H1 (cell line): ENCODE data around the gene ACTL7A. TPM values are rescaled to one million over a fixed set of nuclear protein-coding genes. Genes with fewer than 3 reads are reported as not detected.

ENCODE experiments used
- CTCF ChIA-PET: fragments of 300-600 bp; sonication (Branson Sonifier 250); formaldehyde crosslinking; loops from one replicate; lab custom pipeline; 2021; ENCODE audit not compliant: partially characterized antibody; lab: Charles Lee
- POLR2A ChIA-PET: fragments of 300-600 bp; sonication (Branson Sonifier 250); formaldehyde crosslinking; loops from one replicate; lab custom pipeline; 2021; ENCODE audit warnings: inconsistent platforms; ENCODE audit not compliant: partially characterized antibody; lab: Charles Lee
- DNase-seq, 2 experiments: peaks; one replicate each; pipeline versions ENCODE4 v3.0.0 to v3.0.0-alpha.2; 2010 to 2022; ENCODE audit warnings: low spot score in 2 of 2, low read depth in 1 of 2, mixed read lengths in 1 of 2
- FAIRE-seq: peaks from 2 replicates; lab custom pipeline; 2011; peaks lifted over from hg19 to GRCh38; lab: Jason Lieb, UNC
- H2AFZ ChIP-seq: 2 replicates; pipeline ENCODE4 v1.8.1; 2012; ENCODE audit warnings: low read length, inconsistent platforms
- H2AK5ac ChIP-seq: 2 replicates; pipeline ENCODE4 v1.6.1; 2013; ENCODE audit warnings: low read depth, low read length
- H2BK120ac ChIP-seq: replicated peaks from 2 replicates; pipeline ENCODE3; 2013; ENCODE audit warnings: low read depth, low read length, inconsistent platforms
- H2BK12ac ChIP-seq: 2 replicates; pipeline ENCODE4 v1.6.1; 2013; ENCODE audit warnings: low read depth, low read length
- H2BK15ac ChIP-seq: 2 replicates; pipeline ENCODE4 v1.6.1; 2013; ENCODE audit warnings: low read length
- H2BK20ac ChIP-seq: 2 replicates; pipeline ENCODE4 v1.6.1; 2013; ENCODE audit warnings: low read length
- H2BK5ac ChIP-seq: 2 replicates; pipeline ENCODE4 v1.6.1; 2013; ENCODE audit warnings: low read depth, low read length
- H3K14ac ChIP-seq: 2 replicates; pipeline ENCODE4 v1.6.1; 2013; ENCODE audit warnings: inconsistent platforms; ENCODE audit not compliant: insufficient read length
- H3K18ac ChIP-seq: 2 replicates; pipeline ENCODE4 v1.6.1; 2013; ENCODE audit warnings: low read length; ENCODE audit errors: extremely low read depth
- H3K23ac ChIP-seq: 2 replicates; pipeline ENCODE4 v1.6.1; 2013; ENCODE audit warnings: inconsistent platforms; ENCODE audit not compliant: insufficient read length
- H3K23me2 ChIP-seq: 2 replicates; pipeline ENCODE4 v1.6.1; 2013; ENCODE audit warnings: low read depth, low read length
- H3K27ac ChIP-seq: 2 replicates; pipeline ENCODE4 v1.6.1; 2011; ENCODE audit warnings: low read depth, low read length, inconsistent platforms
- H3K27me3 ChIP-seq, 4 experiments: replicated peaks in 1 of 4; 1 replicate in 1 of 4; 2 replicates in 3 of 4; pipeline versions ENCODE4 v1.6.1 to v1.8.1; 2011 to 2013; ENCODE audit warnings: low read length in 3 of 4, mild to moderate bottlenecking in 3 of 4, inconsistent platforms in 2 of 4, mixed read lengths in 2 of 4, moderate library complexity in 1 of 4; ENCODE audit not compliant: control insufficient read depth in 3 of 4, insufficient read depth in 3 of 4; ENCODE audit errors: extremely low read depth in 1 of 4
- H3K36me3 ChIP-seq, 4 experiments: 2 replicates each; pipeline versions ENCODE4 v1.6.1 to v1.8.1; 2011 to 2013; ENCODE audit warnings: mild to moderate bottlenecking in 4 of 4, low read length in 3 of 4, moderate library complexity in 2 of 4, control low read depth in 1 of 4, inconsistent platforms in 1 of 4; ENCODE audit not compliant: insufficient read depth in 4 of 4, control insufficient read depth in 2 of 4
- H3K4ac ChIP-seq: replicated peaks from 2 replicates; pipeline ENCODE3; 2013; ENCODE audit warnings: low read length, low read depth, mixed read lengths, inconsistent platforms; ENCODE audit not compliant: insufficient read length
- H3K4me1 ChIP-seq, 4 experiments: replicated peaks in 1 of 4; 1 replicate in 1 of 4; 2 replicates in 3 of 4; pipeline versions ENCODE4 v1.6.1 to v1.8.1; 2011 to 2013; ENCODE audit warnings: low read length in 3 of 4, inconsistent platforms in 2 of 4, mixed read lengths in 1 of 4; ENCODE audit not compliant: insufficient read depth in 4 of 4, control insufficient read depth in 3 of 4
- H3K4me2 ChIP-seq, 2 experiments: 2 replicates each; pipeline versions ENCODE4 v1.6.1 to v1.8.1; 2011 to 2013; ENCODE audit warnings: low read depth in 2 of 2, low read length in 2 of 2, control low read depth in 1 of 2, inconsistent platforms in 1 of 2, mild to moderate bottlenecking in 1 of 2; ENCODE audit not compliant: insufficient read depth in 1 of 2
- H3K4me3 ChIP-seq, 4 experiments: fragments of 200-600, 300-600 bp in 1 of 4; sonication (generic), shearing (Covaris generic), sonication (Bioruptor Twin) in 1 of 4; 2 replicates each; pipeline versions ENCODE4 v1.5.1 to v1.8.1; 2011 to 2016; ENCODE audit warnings: low read length in 4 of 4, low read depth in 3 of 4, control low read depth in 2 of 4, inconsistent platforms in 2 of 4, mild to moderate bottlenecking in 2 of 4, mixed read lengths in 1 of 4, moderate library complexity in 1 of 4; ENCODE audit not compliant: insufficient read depth in 2 of 4; ENCODE audit errors: extremely low read depth in 1 of 4
- H3K56ac ChIP-seq: replicated peaks from 2 replicates; pipeline ENCODE3; 2013; ENCODE audit warnings: low read depth, mild to moderate bottlenecking, mixed read lengths, low read length, inconsistent platforms; ENCODE audit not compliant: insufficient read length
- H3K79me1 ChIP-seq: 2 replicates; pipeline ENCODE4 v1.6.1; 2013; ENCODE audit warnings: low read depth, low read length, control low read depth
- H3K79me2 ChIP-seq, 2 experiments: 2 replicates each; pipeline versions ENCODE4 v1.6.1 to v1.8.1; 2012 to 2013; ENCODE audit warnings: low read length in 2 of 2, mild to moderate bottlenecking in 2 of 2, inconsistent platforms in 1 of 2; ENCODE audit not compliant: insufficient read depth in 2 of 2, control insufficient read depth in 1 of 2
- H3K9ac ChIP-seq, 4 experiments: replicated peaks in 1 of 4; 1 replicate in 1 of 4; 2 replicates in 3 of 4; pipeline versions ENCODE4 v1.6.1 to v1.8.1; 2011 to 2013; ENCODE audit warnings: low read depth in 3 of 4, low read length in 3 of 4, control low read depth in 2 of 4, mild to moderate bottlenecking in 2 of 4, moderate library complexity in 2 of 4, inconsistent platforms in 1 of 4; ENCODE audit errors: extremely low read depth in 1 of 4
- H3K9me3 ChIP-seq, 2 experiments: 2 replicates each; pipeline versions ENCODE4 v1.6.1 to v1.8.1; 2012 to 2013; ENCODE audit warnings: mild to moderate bottlenecking in 2 of 2, moderate library complexity in 2 of 2, control low read depth in 1 of 2, inconsistent platforms in 1 of 2, low read depth in 1 of 2, low read length in 1 of 2, mixed read lengths in 1 of 2; ENCODE audit not compliant: insufficient read depth in 2 of 2
- H4K20me1 ChIP-seq, 2 experiments: replicated peaks in 1 of 2; 2 replicates each; pipeline versions ENCODE3 to v1.8.1; 2011 to 2013; ENCODE audit warnings: inconsistent platforms in 2 of 2, low read length in 2 of 2, mild to moderate bottlenecking in 1 of 2; ENCODE audit not compliant: insufficient read depth in 2 of 2, control insufficient read depth in 1 of 2
- H4K5ac ChIP-seq: 2 replicates; pipeline ENCODE4 v1.6.1; 2013; ENCODE audit warnings: low read length, low read depth, mixed read lengths, inconsistent platforms; ENCODE audit not compliant: insufficient read length
- H4K8ac ChIP-seq: 2 replicates; pipeline ENCODE4 v1.8.0; 2013; ENCODE audit warnings: mild to moderate bottlenecking, moderate library complexity, low read length, inconsistent platforms; ENCODE audit not compliant: insufficient read depth; ENCODE audit errors: extremely low read depth
- H4K91ac ChIP-seq: replicated peaks from 2 replicates; pipeline ENCODE3; 2013; ENCODE audit warnings: low read length, mixed read lengths, inconsistent platforms; ENCODE audit not compliant: insufficient read length
- BACH1 ChIP-seq: IDR thresholded peaks from 2 replicates; pipeline ENCODE4 v1.6.1; 2012; ENCODE audit warnings: low read length, improper control_type of control experiment
- CBX5 ChIP-seq: fragments of 300-800, 300-1000 bp; sonication (generic); IDR thresholded peaks from 2 replicates; pipeline ENCODE4 v1.7.1; 2016; ENCODE audit warnings: antibody characterized with exemption, low read length, low read depth
- CEBPB ChIP-seq: IDR thresholded peaks from 2 replicates; pipeline ENCODE4 v1.6.1; 2012; ENCODE audit warnings: low read depth, low read length
- EZH2 ChIP-seq: fragments of 200-600 bp; sonication (generic); IDR thresholded peaks from 2 replicates; pipeline ENCODE4 v1.7.1; 2012; ENCODE audit warnings: low read depth, mild to moderate bottlenecking, moderate library complexity, low read length, inconsistent platforms; ENCODE audit not compliant: severe bottlenecking
- KDM1A ChIP-seq: fragments of 200-600, 300-600 bp; sonication (generic); IDR thresholded peaks from 2 replicates; pipeline ENCODE4 v1.7.1; 2016; ENCODE audit warnings: mild to moderate bottlenecking, low read length, borderline replicate concordance
- RXRA ChIP-seq: IDR thresholded peaks from 2 replicates; pipeline ENCODE4 v1.6.1; 2011; ENCODE audit warnings: low read depth, mild to moderate bottlenecking, low read length, moderate library complexity; ENCODE audit not compliant: insufficient read depth
- SIN3A ChIP-seq, 2 experiments: IDR thresholded peaks in 1 of 2; conservative IDR thresholded peaks in 1 of 2; 2 replicates each; pipeline ENCODE4 v1.6.1; 2011 to 2012; ENCODE audit warnings: low read length in 2 of 2, improper control_type of control experiment in 1 of 2, low read depth in 1 of 2, mild to moderate bottlenecking in 1 of 2
- TAF7 ChIP-seq: optimal IDR thresholded peaks from 2 replicates; pipeline ENCODE3; 2011; ENCODE audit warnings: low read depth, mild to moderate bottlenecking, inconsistent platforms, low read length, moderate library complexity, borderline replicate concordance
- TEAD4 ChIP-seq: IDR thresholded peaks from 2 replicates; pipeline ENCODE4 v1.6.1; 2012; ENCODE audit warnings: low read depth, low read length, inconsistent platforms, mixed read lengths
- WGBS, 2 experiments: shearing (Covaris generic) in 1 of 2; methylation state at CpG; one replicate each; pipeline versions ENCODE4 v1.1.6 to v1.1.7; 2013 to 2015; ENCODE audit warnings: low lambda C conversion rate in 2 of 2, mixed read lengths in 2 of 2, inconsistent platforms in 1 of 2, low coverage in 1 of 2, missing lambda C conversion rate in 1 of 2; ENCODE audit not compliant: insufficient replicate concordance in 2 of 2, insufficient coverage in 1 of 2, insufficient read length in 1 of 2; ENCODE audit errors: extremely low coverage in 1 of 2, missing lambda C conversion rate in 1 of 2; 5-methylcytosine and 5-hydroxymethylcytosine counted together
- polyA plus RNA-seq, 7 experiments: library from polyadenylated mRNA; depleted of rRNA in 3 of 7; stranded (reverse) in 5 of 7; unstranded in 2 of 7; fragments of >200 nt in 5 of 7; fragments of 200-250 nt in 2 of 7; gene quantifications; 1 replicate in 5 of 7; 2 replicates in 1 of 7; 4 replicates in 1 of 7; pipeline versions ENCODE4 v1.2.1 to v1.2.3, GENCODE V29; 2011 to 2013; ENCODE audit warnings: missing spikeins in 2 of 7, mixed read lengths in 2 of 7
- total RNA-seq: library from RNA; stranded (reverse); fragmentation: NEBNext Ultra II Directional; extraction: Animal tissue kit (Norgen Biotek cat#: 25700); gene quantifications from 2 replicates; pipeline ENCODE4 v1.2.1, GENCODE V29; 2021
- TF ChIP-seq, protein P1 (sequence below): IDR thresholded peaks from 2 replicates; pipeline ENCODE4 v1.6.1; 2012; ENCODE audit warnings: low read length, inconsistent platforms
- TF ChIP-seq, protein P2 (sequence below): IDR thresholded peaks from 2 replicates; pipeline ENCODE4 v1.6.1; 2011; ENCODE audit warnings: low read length, improper control_type of control experiment

The ACTL7A gene
- total and polyA plus RNA-seq, 2 of the 8 experiments (the other 6 are each of a cell fraction or from before 2014, with no cell fraction given): not detected

DNA sequence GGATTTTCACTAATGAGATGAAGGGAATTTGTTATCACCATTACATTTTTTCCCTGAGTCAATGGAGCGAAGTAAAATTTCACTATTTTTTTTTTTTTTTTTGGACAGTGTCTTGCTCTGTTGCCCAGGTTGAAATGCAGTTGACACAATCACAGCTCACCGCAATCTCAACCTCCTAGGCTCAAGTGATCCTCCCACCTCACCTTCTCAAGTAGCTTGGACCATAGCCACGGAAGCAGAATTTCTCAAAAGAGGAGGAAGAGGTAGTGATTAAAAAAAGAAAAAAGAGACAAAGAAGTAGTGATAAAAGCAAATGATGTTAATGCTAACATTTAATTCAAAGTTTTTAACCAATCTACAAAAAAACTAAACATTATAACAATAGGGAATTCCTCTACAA, 42.1 kb downstream of the ACTL7A start:
- H3K9ac ChIP-seq: no peak overlapping the region
- H2BK15ac ChIP-seq: no peak overlapping the region
- no peak overlapping the region for H2BK12ac ChIP-seq
- no peak overlapping the region for H2BK5ac ChIP-seq
- H3K4me3 ChIP-seq: no peak overlapping the region
- no peak overlapping the region for H3K18ac ChIP-seq
- TF ChIP-seq CEBPB (no peak), RXRA (no peak), TAF7 (no peak), TEAD4 (no peak), BACH1 (no peak), CBX5 (no peak), EZH2 (no peak), SIN3A (conservative IDR thresholded peaks at IDR 0.05 in 1 of 2, IDR thresholded peaks at IDR 0.05 in 1 of 2; ENCODE audit: low read depth in 1 of 2, low read length in 2 of 2) (no peak), KDM1A (no peak)
- TF ChIP-seq, protein P1, sequence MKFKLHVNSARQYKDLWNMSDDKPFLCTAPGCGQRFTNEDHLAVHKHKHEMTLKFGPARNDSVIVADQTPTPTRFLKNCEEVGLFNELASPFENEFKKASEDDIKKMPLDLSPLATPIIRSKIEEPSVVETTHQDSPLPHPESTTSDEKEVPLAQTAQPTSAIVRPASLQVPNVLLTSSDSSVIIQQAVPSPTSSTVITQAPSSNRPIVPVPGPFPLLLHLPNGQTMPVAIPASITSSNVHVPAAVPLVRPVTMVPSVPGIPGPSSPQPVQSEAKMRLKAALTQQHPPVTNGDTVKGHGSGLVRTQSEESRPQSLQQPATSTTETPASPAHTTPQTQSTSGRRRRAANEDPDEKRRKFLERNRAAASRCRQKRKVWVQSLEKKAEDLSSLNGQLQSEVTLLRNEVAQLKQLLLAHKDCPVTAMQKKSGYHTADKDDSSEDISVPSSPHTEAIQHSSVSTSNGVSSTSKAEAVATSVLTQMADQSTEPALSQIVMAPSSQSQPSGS: no peak
- TF ChIP-seq, protein P2, sequence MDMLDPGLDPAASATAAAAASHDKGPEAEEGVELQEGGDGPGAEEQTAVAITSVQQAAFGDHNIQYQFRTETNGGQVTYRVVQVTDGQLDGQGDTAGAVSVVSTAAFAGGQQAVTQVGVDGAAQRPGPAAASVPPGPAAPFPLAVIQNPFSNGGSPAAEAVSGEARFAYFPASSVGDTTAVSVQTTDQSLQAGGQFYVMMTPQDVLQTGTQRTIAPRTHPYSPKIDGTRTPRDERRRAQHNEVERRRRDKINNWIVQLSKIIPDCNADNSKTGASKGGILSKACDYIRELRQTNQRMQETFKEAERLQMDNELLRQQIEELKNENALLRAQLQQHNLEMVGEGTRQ: no peak
- no peaks in the 10 kb centered on the region for H3K79me2 ChIP-seq
- no peak overlapping the region for H2BK20ac ChIP-seq
- ChIA-PET CTCF (interaction anchor here (0.5 to 0.7 kb wide), 3 partner anchors 8 to 296 kb away, joined by 3 read pairs; no protein-coding TSS in a partner anchor), POLR2A (no interaction called here)
- WGBS, 2 experiments: 87% methylated on average over 3 of the region's 3 CpGs; no CpG with 5 or more reads in 1 of the 2 experiments
- no peak overlapping the region for H3K27ac ChIP-seq
- no peaks in the 10 kb centered on the region for H3K4me1 ChIP-seq
- H3K9me3 ChIP-seq: no peaks in the 10 kb centered on the region
- FAIRE-seq: no peak
- H4K8ac ChIP-seq: no peak overlapping the region
- H3K56ac ChIP-seq: no peak overlapping the region
- H3K4me2 ChIP-seq: no peak overlapping the region
- no peak overlapping the region for H4K5ac ChIP-seq
- H2BK120ac ChIP-seq: no peak overlapping the region
- H3K27me3 ChIP-seq: no peaks in the 10 kb centered on the region
- no peak overlapping the region for H2AFZ ChIP-seq
- H3K36me3 ChIP-seq: peaks cover 12 to 70% (median 42%) of the 10 kb centered on the region in 4 experiments
- no peaks in the 10 kb centered on the region for H3K79me1 ChIP-seq
- peaks cover 0 to 4% of the 10 kb centered on the region in 2 experiments for H4K20me1 ChIP-seq
- H3K23me2 ChIP-seq: peaks cover 2% of the 10 kb centered on the region; the same call in 1 of the 2 replicates
- no peak overlapping the region for H3K23ac ChIP-seq
- no peak overlapping the region for H3K14ac ChIP-seq
- H4K91ac ChIP-seq: no peak overlapping the region
- H2AK5ac ChIP-seq: no peak overlapping the region
- no peak for DNase-seq
- no peak overlapping the region for H3K4ac ChIP-seq
